GM12878 (cell line): ENCODE results near the gene GRIK2.

ENCODE experiments used
- CREM ChIP-seq: IDR thresholded peaks from 2 replicates; pipeline ENCODE4 v1.6.1; 2014; ENCODE audit warnings: antibody characterized with exemption, low read depth
- ETV6 ChIP-seq, 2 experiments: fragments of 450-650 bp in 1 of 2; IDR thresholded peaks in 1 of 2; conservative IDR thresholded peaks in 1 of 2; 2 replicates each; pipeline ENCODE4 v1.6.1; 2014; ENCODE audit warnings: antibody characterized with exemption in 1 of 2, borderline replicate concordance in 1 of 2, low read depth in 1 of 2, mild to moderate bottlenecking in 1 of 2, moderate library complexity in 1 of 2
- PRDM15 ChIP-seq: fragments of 450-650 bp; formaldehyde crosslinking; IDR thresholded peaks from 2 replicates; pipeline ENCODE4 v1.4.0; 2020; ENCODE audit warnings: mild to moderate bottlenecking, moderate library complexity
- TF ChIP-seq, protein P1 (sequence below), 3 experiments: IDR thresholded peaks in 2 of 3; conservative IDR thresholded peaks in 1 of 3; 2 replicates each; pipeline ENCODE4 v1.5.1; 2011; ENCODE audit warnings: low read depth in 3 of 3, low read length in 3 of 3, mild to moderate bottlenecking in 3 of 3, control low read depth in 2 of 3, moderate library complexity in 2 of 3, inconsistent platforms in 1 of 3, mixed read lengths in 1 of 3; ENCODE audit not compliant: control insufficient read depth in 2 of 3, insufficient read depth in 1 of 3; ENCODE audit errors: extremely low read depth in 1 of 3

GRCh38 chr6:101640131-101640530 is 246.6 kb downstream of the GRIK2 start:
- TF ChIP-seq PRDM15 (CRISPR knock-in tag) = no peak
- no peak for TF ChIP-seq ETV6 (conservative IDR thresholded peaks at IDR 0.05 in 1 of 2, IDR thresholded peaks at IDR 0.05 in 1 of 2; ENCODE audit: borderline replicate concordance in 1 of 2, low read depth in 1 of 2)
- TF ChIP-seq, protein P1, sequence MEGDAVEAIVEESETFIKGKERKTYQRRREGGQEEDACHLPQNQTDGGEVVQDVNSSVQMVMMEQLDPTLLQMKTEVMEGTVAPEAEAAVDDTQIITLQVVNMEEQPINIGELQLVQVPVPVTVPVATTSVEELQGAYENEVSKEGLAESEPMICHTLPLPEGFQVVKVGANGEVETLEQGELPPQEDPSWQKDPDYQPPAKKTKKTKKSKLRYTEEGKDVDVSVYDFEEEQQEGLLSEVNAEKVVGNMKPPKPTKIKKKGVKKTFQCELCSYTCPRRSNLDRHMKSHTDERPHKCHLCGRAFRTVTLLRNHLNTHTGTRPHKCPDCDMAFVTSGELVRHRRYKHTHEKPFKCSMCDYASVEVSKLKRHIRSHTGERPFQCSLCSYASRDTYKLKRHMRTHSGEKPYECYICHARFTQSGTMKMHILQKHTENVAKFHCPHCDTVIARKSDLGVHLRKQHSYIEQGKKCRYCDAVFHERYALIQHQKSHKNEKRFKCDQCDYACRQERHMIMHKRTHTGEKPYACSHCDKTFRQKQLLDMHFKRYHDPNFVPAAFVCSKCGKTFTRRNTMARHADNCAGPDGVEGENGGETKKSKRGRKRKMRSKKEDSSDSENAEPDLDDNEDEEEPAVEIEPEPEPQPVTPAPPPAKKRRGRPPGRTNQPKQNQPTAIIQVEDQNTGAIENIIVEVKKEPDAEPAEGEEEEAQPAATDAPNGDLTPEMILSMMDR (IDR thresholded peaks at IDR 0.05 in 2 of 3, conservative IDR thresholded peaks at IDR 0.05 in 1 of 3; ENCODE audit: control insufficient read depth in 2 of 3, extremely low read depth in 1 of 3, insufficient read depth in 1 of 3, low read depth in 3 of 3, low read length in 3 of 3) = no peak
- no peak for TF ChIP-seq CREM
